PC-9 (cell line): Measurements from ENCODE around the gene SHC2. TPM values are rescaled to one million over a fixed set of nuclear protein-coding genes. Genes with fewer than 3 reads are reported as not detected.

Experiments
- BruUV-seq: library from RNA; stranded (reverse); fragments of 400-500 nt; replicated peaks from 2 replicates; lab custom pipeline; 2021; lab: Mats Ljungman, UMichigan
- CTCF ChIA-PET: fragments of 300-600 bp; sonication (Branson Sonifier 250); formaldehyde crosslinking; loops from one replicate; lab custom pipeline; 2022; ENCODE audit warnings: antibody characterized with exemption; lab: Charles Lee
- POLR2A ChIA-PET: fragments of 300-600 bp; sonication (Branson Sonifier 250); formaldehyde crosslinking; loops from one replicate; lab custom pipeline; 2022; ENCODE audit warnings: antibody characterized with exemption; ENCODE audit not compliant: unreplicated experiment; lab: Charles Lee
- DNase-seq, 2 experiments: peaks; one replicate each; pipeline versions ENCODE4 v3.0.0 to v3.0.0-alpha.2; 2015 to 2022; ENCODE audit warnings: mixed read lengths in 1 of 2
- H2AFZ ChIP-seq: fragments of 200-600 bp; sonication (generic); 2 replicates; pipeline ENCODE4 v1.8.1; 2017; ENCODE audit warnings: antibody characterized with exemption
- H3F3A ChIP-seq: fragments of 200-600 bp; sonication (generic); 2 replicates; pipeline ENCODE4 v1.8.1; 2017; ENCODE audit warnings: antibody characterized with exemption, mild to moderate bottlenecking, low read depth; ENCODE audit not compliant: insufficient read depth
- H3K27ac ChIP-seq: fragments of 200-600 bp; sonication (generic); 2 replicates; pipeline ENCODE4 v1.6.1; 2016; ENCODE audit warnings: mixed run types
- H3K27me3 ChIP-seq: fragments of 200-600 bp; sonication (generic); 2 replicates; pipeline ENCODE4 v1.6.1; 2016; ENCODE audit warnings: low read depth, mixed run types; ENCODE audit not compliant: insufficient read depth
- H3K36me3 ChIP-seq: fragments of 200-600 bp; sonication (generic); 2 replicates; pipeline ENCODE4 v1.6.1; 2016; ENCODE audit warnings: low read depth, mixed run types
- H3K4me1 ChIP-seq: fragments of 200-600 bp; sonication (generic); replicated peaks from 2 replicates; pipeline ENCODE4 v1.6.1; 2016; ENCODE audit warnings: mixed run types; ENCODE audit not compliant: insufficient read depth
- H3K4me2 ChIP-seq: fragments of 200-600 bp; sonication (generic); 2 replicates; pipeline ENCODE4 v1.6.1; 2017; ENCODE audit warnings: mixed run types
- H3K4me3 ChIP-seq: fragments of 200-600 bp; sonication (generic); 2 replicates; pipeline ENCODE4 v1.6.1; 2016; ENCODE audit warnings: mixed run types
- H3K79me2 ChIP-seq: fragments of 200-600 bp; sonication (generic); 2 replicates; pipeline ENCODE4 v1.6.1; 2017; ENCODE audit warnings: low read depth, mixed run types
- H3K9me2 ChIP-seq: fragments of 200-600 bp; sonication (generic); 2 replicates; pipeline ENCODE4 v1.8.1; 2017; ENCODE audit warnings: mild to moderate bottlenecking; ENCODE audit not compliant: insufficient read depth
- H3K9me3 ChIP-seq: fragments of 200-600 bp; sonication (generic); 2 replicates; pipeline ENCODE4 v1.8.1; 2016; ENCODE audit warnings: low read depth; ENCODE audit not compliant: insufficient read depth
- H4K20me1 ChIP-seq: fragments of 200-600 bp; sonication (generic); 2 replicates; pipeline ENCODE4 v1.8.1; 2017; ENCODE audit not compliant: insufficient read depth
- CTCF ChIP-seq: fragments of 200-600 bp; sonication (generic); conservative IDR thresholded peaks from 2 replicates; pipeline ENCODE4 v1.6.1; 2017; ENCODE audit warnings: mixed run types, antibody characterized with exemption, mild to moderate bottlenecking, moderate library complexity
- EZH2 ChIP-seq: fragments of 200-600 bp; sonication (generic); IDR thresholded peaks from 2 replicates; pipeline ENCODE4 v1.8.0; 2017; ENCODE audit warnings: antibody characterized with exemption, low read depth
- intact Hi-C: fragments of 100-400 bp; cut with micrococcal nuclease; formaldehyde crosslinking; loops from one replicate; pipeline ENCODE4 v1.10.0; 2022; ENCODE audit not compliant: unreplicated experiment
- total RNA-seq: library from RNA; stranded (reverse); gene quantifications from 2 replicates; pipeline ENCODE4 v1.2.3, GENCODE V29; 2021

The SHC2 gene
- total RNA-seq, 1 experiment from 2014 or later = 0.70 TPM

- Histone ChIP-seq H4K20me1 (no peaks in the 10 kb centered on the region), H3K4me1 (no peaks in the 10 kb centered on the region), H3K4me3 (no peak overlapping the region), H3K79me2 (no peaks in the 10 kb centered on the region), H3K9me3 (no peaks in the 10 kb centered on the region), H2AFZ (no peak overlapping the region), H3K27ac (no peak overlapping the region), H3K27me3 (peaks cover 16% of the 10 kb centered on the region; the same call in 1 of the 2 replicates), H3K36me3 (no peaks in the 10 kb centered on the region), H3K9me2 (no peaks in the 10 kb centered on the region), H3F3A (peaks cover 3% of the 10 kb centered on the region; the same call in 1 of the 2 replicates), H3K4me2 (no peak overlapping the region)
- CTCF ChIA-PET = no interaction called here
- POLR2A ChIA-PET = no interaction called here
- intact Hi-C loops = no loop called here
- no peak for TF ChIP-seq EZH2
- no peak for TF ChIP-seq CTCF
- BruUV-seq = no TSS peak
- DNase-seq = no peak
Measured at GRCh38 chr19:467554-467953, 6.7 kb upstream of the SHC2 start.

DNA sequence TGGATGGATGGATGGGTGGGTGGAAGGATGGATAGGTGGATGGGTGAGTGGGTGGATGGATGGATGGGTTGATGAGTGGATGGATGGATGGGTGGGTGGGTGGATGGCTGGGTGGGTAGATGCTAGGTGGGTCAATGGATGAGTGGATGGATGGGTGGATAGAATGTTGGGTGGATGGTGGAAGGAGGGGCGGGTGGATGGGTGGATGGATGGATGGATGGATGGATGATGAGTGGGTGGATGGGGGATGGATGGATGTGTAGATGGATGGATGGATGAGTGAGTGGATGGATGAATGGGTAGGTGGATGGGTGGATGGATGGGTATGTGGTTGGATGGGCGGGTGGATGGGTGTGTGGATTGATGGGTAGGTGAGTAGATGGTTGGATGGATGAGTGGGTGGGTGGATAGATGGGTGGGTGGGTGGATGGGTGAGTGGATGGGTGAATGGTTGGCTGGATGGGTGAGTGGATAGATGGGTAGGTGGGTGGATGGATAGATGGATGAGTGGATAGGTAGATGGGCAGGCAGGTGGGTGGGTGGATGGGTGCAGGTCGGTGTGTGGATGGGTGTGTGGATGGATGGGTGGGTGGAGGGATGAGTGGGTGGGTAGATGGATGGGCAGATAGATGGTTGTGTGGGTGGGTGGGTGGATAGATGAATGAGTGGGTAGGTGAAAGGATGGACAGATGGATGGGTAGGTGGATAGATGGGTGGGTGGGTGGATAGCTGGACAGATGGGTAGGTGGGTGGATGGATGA is 4.4 kb upstream of the SHC2 start:
- Histone ChIP-seq H3K4me3 (no peak overlapping the region), H4K20me1 (no peaks in the 10 kb centered on the region), H3K79me2 (no peaks in the 10 kb centered on the region), H3K27me3 (peaks cover 16% of the 10 kb centered on the region; the same call in 1 of the 2 replicates), H2AFZ (no peak overlapping the region), H3K27ac (no peak overlapping the region), H3K9me3 (no peaks in the 10 kb centered on the region), H3K36me3 (no peaks in the 10 kb centered on the region), H3K4me1 (no peaks in the 10 kb centered on the region), H3F3A (peaks cover 8% of the 10 kb centered on the region; the same call in 1 of the 2 replicates), H3K9me2 (no peaks in the 10 kb centered on the region), H3K4me2 (no peak overlapping the region)
- POLR2A ChIA-PET = no interaction called here
- no peak for DNase-seq
- TF ChIP-seq EZH2 (no peak), CTCF (no peak)
- CTCF ChIA-PET = no interaction called here
- intact Hi-C loops = no loop called here
- no TSS peak for BruUV-seq

DNA sequence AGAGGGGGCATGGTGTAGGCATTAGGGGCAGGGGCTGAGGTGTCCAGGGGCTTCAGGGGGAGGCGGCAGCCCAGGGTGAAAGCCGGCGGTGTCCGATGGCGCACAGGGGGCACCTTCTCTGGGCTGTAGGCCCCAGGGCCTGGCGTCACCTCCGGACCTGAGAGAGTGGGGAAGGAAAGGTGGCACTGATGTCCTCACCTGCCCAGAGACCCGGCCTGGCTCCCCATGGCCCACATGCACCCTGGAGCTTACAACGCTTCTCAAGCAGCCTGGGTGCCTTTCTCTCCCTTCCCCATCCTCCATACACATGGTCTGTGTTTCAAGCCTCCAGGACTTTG is 3.3 kb upstream of the SHC2 start:
- Histone ChIP-seq H3K36me3 (no peaks in the 10 kb centered on the region), H3K27ac (no peak overlapping the region), H3F3A (peaks cover 13% of the 10 kb centered on the region; the same call in 1 of the 2 replicates), H3K27me3 (peaks cover 23% of the 10 kb centered on the region; the same call in 1 of the 2 replicates), H3K9me3 (no peaks in the 10 kb centered on the region), H3K79me2 (no peaks in the 10 kb centered on the region), H2AFZ (no peak overlapping the region), H3K9me2 (no peaks in the 10 kb centered on the region), H3K4me2 (no peak overlapping the region), H4K20me1 (no peaks in the 10 kb centered on the region), H3K4me3 (no peak overlapping the region), H3K4me1 (no peaks in the 10 kb centered on the region)
- no TSS peak for BruUV-seq
- no peak for DNase-seq
- intact Hi-C loops = no loop called here
- POLR2A ChIA-PET = no interaction called here
- CTCF ChIA-PET = no interaction called here
- TF ChIP-seq EZH2 (no peak), CTCF (no peak)
